Measurements from ENCODE around the gene STK32C.

STK32C gene

DNA sequence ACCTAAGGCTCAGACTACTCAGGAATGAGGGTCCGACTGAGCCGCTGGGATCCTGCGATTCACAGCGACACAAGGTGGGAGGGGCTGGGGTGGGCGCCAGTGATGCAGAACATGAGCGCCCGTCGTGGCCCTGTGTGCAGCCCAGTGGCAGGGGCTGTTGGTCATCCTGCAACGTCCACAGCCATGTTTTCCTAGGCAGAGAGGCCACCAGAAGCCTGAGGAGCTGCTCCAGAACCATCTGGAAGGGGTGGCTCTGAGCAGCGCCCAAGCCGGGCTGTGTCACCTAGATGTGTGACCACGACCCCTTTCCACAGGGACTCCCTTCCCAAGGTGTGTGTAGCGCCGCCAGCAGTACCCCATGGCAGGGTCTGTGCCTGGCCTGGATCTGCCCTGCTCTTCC, 96.5 kb downstream of the STK32C start:
- TF ChIP-seq CTCF (IDR thresholded peaks at IDR 0.05; ENCODE audit: insufficient read depth, low read depth, low read length, missing control alignments): no peak
- H3K4me3 ChIP-seq (ENCODE audit: low read depth, low read length): no peak overlapping the region
- DNase-seq (ENCODE audit: low read depth): no peak

GRCh38 chr10:132210766-132211165, 97.0 kb downstream of the STK32C start:
- H3K4me3 ChIP-seq (ENCODE audit: low read depth, low read length): no peak overlapping the region
- TF ChIP-seq CTCF (IDR thresholded peaks at IDR 0.05; ENCODE audit: insufficient read depth, low read depth, low read length, missing control alignments): no peak
- no peak for DNase-seq (ENCODE audit: low read depth)

- no peak for TF ChIP-seq CTCF (IDR thresholded peaks at IDR 0.05; ENCODE audit: insufficient read depth, low read depth, low read length, missing control alignments)
- DNase-seq (ENCODE audit: low read depth): no peak
- H3K4me3 ChIP-seq (ENCODE audit: low read depth, low read length): no peak overlapping the region
Observed at GRCh38 chr10:132209978-132210530, 97.7 kb downstream of the STK32C start.

GRCh38 chr10:132209130-132209529, 98.6 kb downstream of the STK32C start:
- no peak for TF ChIP-seq CTCF (IDR thresholded peaks at IDR 0.05; ENCODE audit: insufficient read depth, low read depth, low read length, missing control alignments)
- no peak overlapping the region for H3K4me3 ChIP-seq (ENCODE audit: low read depth, low read length)
- DNase-seq (ENCODE audit: low read depth): no peak

- DNase-seq (ENCODE audit: low read depth): no peak
- no peak overlapping the region for H3K4me3 ChIP-seq (ENCODE audit: low read depth, low read length)
- TF ChIP-seq CTCF (IDR thresholded peaks at IDR 0.05; ENCODE audit: insufficient read depth, low read depth, low read length, missing control alignments): no peak
Observed at GRCh38 chr10:132208462-132209050, 99.2 kb downstream of the STK32C start.

DNA sequence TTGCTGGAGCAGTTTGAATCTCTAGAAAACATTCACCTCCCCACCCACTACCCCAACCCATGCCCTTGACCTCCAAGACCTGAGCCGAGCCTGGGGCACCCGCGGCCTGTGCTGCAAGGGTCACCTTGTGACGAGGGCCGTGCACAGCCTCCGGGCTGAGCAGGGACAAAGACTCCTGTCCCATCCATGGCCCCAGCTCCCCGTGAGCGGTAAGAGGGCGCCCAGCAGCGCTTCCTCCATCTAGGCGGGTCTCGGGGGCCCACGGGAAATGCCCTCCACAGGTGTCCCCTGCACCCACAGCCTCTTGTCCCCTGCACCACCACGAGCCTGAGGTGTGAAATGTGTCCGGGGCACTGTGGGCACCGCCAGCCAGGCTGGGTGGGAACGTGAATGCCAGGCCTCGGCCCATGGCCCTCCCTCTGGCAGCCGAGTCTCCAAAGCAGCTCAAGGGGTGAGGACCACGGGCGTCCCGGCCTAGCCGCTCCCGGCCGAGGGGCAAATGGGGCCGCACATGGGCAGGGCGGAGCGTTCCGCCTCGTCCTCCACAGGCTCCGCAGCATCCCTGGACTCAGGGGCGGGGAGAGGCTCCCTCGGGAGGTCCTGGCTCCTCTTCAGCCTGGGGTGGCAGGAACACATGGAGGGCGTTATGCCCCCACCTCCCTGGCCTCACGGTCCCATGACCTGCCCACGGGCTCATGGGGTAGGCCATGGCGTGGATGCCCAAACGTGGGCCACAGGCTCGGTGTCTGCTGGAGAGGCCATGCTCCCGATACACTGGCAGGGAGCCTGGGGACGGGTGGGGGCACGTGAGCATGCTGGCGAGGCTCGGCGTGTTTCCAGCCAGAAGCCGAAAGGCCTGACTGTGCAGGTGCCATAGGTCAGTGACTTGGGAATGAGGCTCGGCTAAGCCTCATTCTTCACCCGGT, 100.0 kb downstream of the STK32C start:
- DNase-seq (ENCODE audit: low read depth): no peak
- TF ChIP-seq CTCF (IDR thresholded peaks at IDR 0.05; ENCODE audit: insufficient read depth, low read depth, low read length, missing control alignments): no peak
- no peak overlapping the region for H3K4me3 ChIP-seq (ENCODE audit: low read depth, low read length)

Measured in GM12865 (cell line).